ENCODE measurements around the gene DHDDS.

GRCh38 chr1:26459573-26460031 lies 27.5 kb downstream of the DHDDS start:
- TF ChIP-seq CTCF (IDR thresholded peaks at IDR 0.05) (no peak), POLR2A (IDR thresholded peaks at IDR 0.05) (no peak), EP300 (IDR thresholded peaks at IDR 0.05) (no peak)

Measured in tibial nerve (tissue), 4 donors.